ENCODE results near the gene ADGRE1. TPM values are rescaled to one million over a fixed set of nuclear protein-coding genes. Genes with fewer than 3 reads are reported as not detected.

Gene ADGRE1
- total and polyA plus RNA-seq, 2 of the 13 experiments (the other 11 are each of a cell fraction or from before 2014, with no cell fraction given), result not detected

- H3K9me3 ChIP-seq (ENCODE audit: low read length), result no peaks in the 10 kb centered on the region; the same call in 1 of the 2 replicates
- no peak for DNase-seq (ENCODE audit: low spot score)
- no peak for FAIRE-seq
- H3K4me2 ChIP-seq (ENCODE audit: low read depth, low read length), result no peak overlapping the region
- POLR2A ChIA-PET, result no interaction called here
- BruUV-seq (replicated peaks), result no TSS peak
- H3K4me3 ChIP-seq (replicated peaks in 1 of 3; ENCODE audit: insufficient read depth in 1 of 3, low read depth in 2 of 3, low read length in 3 of 3), result no peak overlapping the region
- H3K79me2 ChIP-seq (ENCODE audit: insufficient read depth, low read length), result no peaks in the 10 kb centered on the region
- no peaks in the 10 kb centered on the region for H3K4me1 ChIP-seq (ENCODE audit: insufficient read depth, low read length)
- no peaks in the 10 kb centered on the region for H3K36me3 ChIP-seq (replicated peaks in 1 of 2; ENCODE audit: control insufficient read depth in 1 of 2, insufficient read depth in 2 of 2, low read length in 2 of 2)
- CTCF ChIA-PET (ENCODE audit: low intra/inter-chr PET ratio, low total read pairs), result no interaction called here
- in situ Hi-C loops (cut with HindIII; ENCODE audit: extremely low pct_ligation_motif_present, low pct_unique_long_range_greater_than_20kb), result no loop called here
- H3K9ac ChIP-seq (ENCODE audit: insufficient read depth, low read depth, low read length), result no peak overlapping the region
- intact Hi-C loops (cut with micrococcal nuclease; ENCODE audit: unreplicated experiment), result no loop called here
- WGBS (ENCODE audit: low lambda C conversion rate), result 6% methylated on average over 6 of the region's 7 CpGs
- ATAC-seq, result no peak
- TF ChIP-seq ZBTB38 (CRISPR knock-in tag; IDR thresholded peaks at IDR 0.05) (no peak), ELF4 (CRISPR knock-in tag; IDR thresholded peaks at IDR 0.05; ENCODE audit: borderline replicate concordance) (no peak), SALL2 (CRISPR knock-in tag; IDR thresholded peaks at IDR 0.05) (no peak)
- H2AFZ ChIP-seq (ENCODE audit: low read length), result no peak overlapping the region
- no peaks in the 10 kb centered on the region for H4K20me1 ChIP-seq (ENCODE audit: insufficient read depth, low read length)
- peaks cover 0 to 5% of the 10 kb centered on the region in 2 experiments; a peak in 1 of 5 replicates for H3K27me3 ChIP-seq (ENCODE audit: control insufficient read depth in 1 of 2, insufficient read depth in 2 of 2, low read length in 2 of 2)
- no peak overlapping the region for H3K27ac ChIP-seq (ENCODE audit: extremely low read length, insufficient read depth, low read length)
Observed at GRCh38 chr19:6876748-6877147, 10.6 kb upstream of the ADGRE1 start.

GRCh38 chr19:6877766-6878165, 9.6 kb upstream of the ADGRE1 start:
- CTCF ChIA-PET (ENCODE audit: low intra/inter-chr PET ratio, low total read pairs), result no interaction called here
- peaks cover 0 to 5% of the 10 kb centered on the region in 2 experiments; a peak in 1 of 5 replicates for H3K27me3 ChIP-seq (ENCODE audit: control insufficient read depth in 1 of 2, insufficient read depth in 2 of 2, low read length in 2 of 2)
- in situ Hi-C loops (cut with HindIII; ENCODE audit: extremely low pct_ligation_motif_present, low pct_unique_long_range_greater_than_20kb), result no loop called here
- no peak for TF ChIP-seq SRSF1 (optimal IDR thresholded peaks at IDR 0.05; ENCODE audit: low read depth, low read length)
- TF ChIP-seq ZNF615 (CRISPR knock-in tag; IDR thresholded peaks at IDR 0.05; ENCODE audit: borderline replicate concordance), result no peak
- no peak for TF ChIP-seq NFIB (CRISPR knock-in tag; IDR thresholded peaks at IDR 0.05; ENCODE audit: borderline replicate concordance)
- no peak for TF ChIP-seq DR1 (CRISPR knock-in tag; IDR thresholded peaks at IDR 0.05)
- no peak for TF ChIP-seq ASH2L (IDR thresholded peaks at IDR 0.05; ENCODE audit: insufficient read length, low read depth, low read length)
- TF ChIP-seq FOXC1 (CRISPR knock-in tag; IDR thresholded peaks at IDR 0.05; ENCODE audit: borderline replicate concordance), result no peak
- TF ChIP-seq HNF4A (CRISPR knock-in tag; IDR thresholded peaks at IDR 0.05), result no peak
- no peak for TF ChIP-seq MLX (CRISPR knock-in tag; IDR thresholded peaks at IDR 0.05)
- TF ChIP-seq ARNT (IDR thresholded peaks at IDR 0.05), result no peak
- no peak for TF ChIP-seq CTCF (CRISPR knock-in tag; IDR thresholded peaks at IDR 0.05)
- TF ChIP-seq ZNF354B (CRISPR knock-in tag; IDR thresholded peaks at IDR 0.05), result no peak
- TF ChIP-seq USF2 (IDR thresholded peaks at IDR 0.05; ENCODE audit: low read depth, low read length), result no peak
- TF ChIP-seq USF2 (CRISPR knock-in tag; IDR thresholded peaks at IDR 0.05; ENCODE audit: borderline replicate concordance), result no peak

More at GRCh38 chr19:6877766-6878165, 9.6 kb upstream of the ADGRE1 start:
- BruUV-seq (replicated peaks), result no TSS peak
- Histone ChIP-seq H3K9me3 (ENCODE audit: low read length) (no peaks in the 10 kb centered on the region; the same call in 1 of the 2 replicates), H3K4me1 (ENCODE audit: insufficient read depth, low read length) (no peaks in the 10 kb centered on the region), H2AFZ (ENCODE audit: low read length) (no peak overlapping the region), H3K79me2 (ENCODE audit: insufficient read depth, low read length) (no peaks in the 10 kb centered on the region), H3K36me3 (replicated peaks in 1 of 2; ENCODE audit: control insufficient read depth in 1 of 2, insufficient read depth in 2 of 2, low read length in 2 of 2) (no peaks in the 10 kb centered on the region), H3K9ac (ENCODE audit: insufficient read depth, low read depth, low read length) (no peak overlapping the region), H3K27ac (ENCODE audit: extremely low read length, insufficient read depth, low read length) (no peak overlapping the region), H3K4me3 (replicated peaks in 1 of 3; ENCODE audit: insufficient read depth in 1 of 3, low read depth in 2 of 3, low read length in 3 of 3) (no peak overlapping the region), H4K20me1 (ENCODE audit: insufficient read depth, low read length) (no peaks in the 10 kb centered on the region), H3K4me2 (ENCODE audit: low read depth, low read length) (no peak overlapping the region)
- WGBS (ENCODE audit: low lambda C conversion rate), result 8% methylated on average over 4 of the region's 4 CpGs
- intact Hi-C loops (cut with micrococcal nuclease; ENCODE audit: unreplicated experiment), result no loop called here
- FAIRE-seq (no peak), DNase-seq (ENCODE audit: low spot score) (no peak), ATAC-seq (no peak)
- POLR2A ChIA-PET, result no interaction called here

All from HepG2 (cell line).